ENCODE measurements around the gene RABGAP1L.
"Not testable (repeated sequence)": the region's sequence is repeated elsewhere in the genome, so short reads cannot be mapped to it uniquely, and the experiment has no call there.

RABGAP1L gene

GRCh38 chr1:174118751-174119150 is 40.6 kb upstream of the RABGAP1L start:
- ChIA-PET CTCF (no interaction called here), POLR2A (no interaction called here)
- Histone ChIP-seq H3K4me1 (ENCODE audit: control extremely low read depth in 1 of 4, control insufficient read depth in 4 of 4, insufficient read depth in 4 of 4, low read length in 3 of 4) (no peaks in the 10 kb centered on the region), H3K4me3 (ENCODE audit: control insufficient read depth in 1 of 7, extremely low read depth in 1 of 7, insufficient read depth in 4 of 7, low read depth in 2 of 7, low read length in 6 of 7) (no peak overlapping the region), H3K36me3 (ENCODE audit: control insufficient read depth in 4 of 4, insufficient read depth in 4 of 4, low read length in 3 of 4) (no peaks in the 10 kb centered on the region), H3K27ac (ENCODE audit: insufficient read depth in 1 of 2, low read depth in 1 of 2, low read length in 2 of 2, poor library complexity in 1 of 2, severe bottlenecking in 2 of 2) (no peak overlapping the region), H3K27me3 (replicated peaks in 2 of 5; ENCODE audit: control insufficient read depth in 4 of 5, insufficient read depth in 5 of 5, low read length in 4 of 5) (no peaks in the 10 kb centered on the region), H3K9me3 (ENCODE audit: control extremely low read depth in 1 of 5, control insufficient read depth in 4 of 5, insufficient read depth in 2 of 5, low read depth in 1 of 5, low read length in 4 of 5) (peaks cover 0 to 2% (median 0%) of the 10 kb centered on the region in 5 experiments)
- no peak for DNase-seq

- 100% methylated on average over 1 of the region's 1 CpG for WGBS (ENCODE audit: insufficient coverage)
- H3K27ac ChIP-seq (ENCODE audit: insufficient read depth in 1 of 2, low read depth in 1 of 2, low read length in 2 of 2, poor library complexity in 1 of 2, severe bottlenecking in 2 of 2); CTCF ChIA-PET: not testable (repeated sequence)
Measured at GRCh38 chr1:174122318-174122717, 37.0 kb upstream of the RABGAP1L start.

GRCh38 chr1:174123843-174124242 is 35.5 kb upstream of the RABGAP1L start:
- Histone ChIP-seq H3K27me3 (replicated peaks in 2 of 5; ENCODE audit: control insufficient read depth in 4 of 5, insufficient read depth in 5 of 5, low read length in 4 of 5) (no peaks in the 10 kb centered on the region), H3K4me1 (ENCODE audit: control extremely low read depth in 1 of 4, control insufficient read depth in 4 of 4, insufficient read depth in 4 of 4, low read length in 3 of 4) (no peaks in the 10 kb centered on the region), H3K4me3 (ENCODE audit: control insufficient read depth in 1 of 7, extremely low read depth in 1 of 7, insufficient read depth in 4 of 7, low read depth in 2 of 7, low read length in 6 of 7) (no peak overlapping the region), H3K9me3 (ENCODE audit: control extremely low read depth in 1 of 5, control insufficient read depth in 4 of 5, insufficient read depth in 2 of 5, low read depth in 1 of 5, low read length in 4 of 5) (peaks cover 1 to 10% (median 2%) of the 10 kb centered on the region in 5 experiments), H3K27ac (ENCODE audit: insufficient read depth in 1 of 2, low read depth in 1 of 2, low read length in 2 of 2, poor library complexity in 1 of 2, severe bottlenecking in 2 of 2) (no peak overlapping the region), H3K36me3 (ENCODE audit: control insufficient read depth in 4 of 4, insufficient read depth in 4 of 4, low read length in 3 of 4) (no peaks in the 10 kb centered on the region)
- POLR2A ChIA-PET = no interaction called here
- no peak for DNase-seq
- CTCF ChIA-PET = no interaction called here

More at GRCh38 chr1:174122318-174122717, 37.0 kb upstream of the RABGAP1L start:
- peaks cover 1 to 10% (median 2%) of the 10 kb centered on the region in 5 experiments for H3K9me3 ChIP-seq (ENCODE audit: control extremely low read depth in 1 of 5, control insufficient read depth in 4 of 5, insufficient read depth in 2 of 5, low read depth in 1 of 5, low read length in 4 of 5)
- POLR2A ChIA-PET; DNase-seq; H3K27me3 ChIP-seq (replicated peaks in 2 of 5; ENCODE audit: control insufficient read depth in 4 of 5, insufficient read depth in 5 of 5, low read length in 4 of 5); H3K36me3 ChIP-seq (ENCODE audit: control insufficient read depth in 4 of 4, insufficient read depth in 4 of 4, low read length in 3 of 4); H3K4me3 ChIP-seq (ENCODE audit: control insufficient read depth in 1 of 7, extremely low read depth in 1 of 7, insufficient read depth in 4 of 7, low read depth in 2 of 7, low read length in 6 of 7); H3K4me1 ChIP-seq (ENCODE audit: control extremely low read depth in 1 of 4, control insufficient read depth in 4 of 4, insufficient read depth in 4 of 4, low read length in 3 of 4): not testable (repeated sequence)

- H3K4me3 ChIP-seq (ENCODE audit: control insufficient read depth in 1 of 7, extremely low read depth in 1 of 7, insufficient read depth in 4 of 7, low read depth in 2 of 7, low read length in 6 of 7); H3K4me1 ChIP-seq (ENCODE audit: control extremely low read depth in 1 of 4, control insufficient read depth in 4 of 4, insufficient read depth in 4 of 4, low read length in 3 of 4); H3K36me3 ChIP-seq (ENCODE audit: control insufficient read depth in 4 of 4, insufficient read depth in 4 of 4, low read length in 3 of 4); POLR2A ChIA-PET; H3K27ac ChIP-seq (ENCODE audit: insufficient read depth in 1 of 2, low read depth in 1 of 2, low read length in 2 of 2, poor library complexity in 1 of 2, severe bottlenecking in 2 of 2); CTCF ChIA-PET; H3K27me3 ChIP-seq (replicated peaks in 2 of 5; ENCODE audit: control insufficient read depth in 4 of 5, insufficient read depth in 5 of 5, low read length in 4 of 5); DNase-seq: not testable (repeated sequence)
- H3K9me3 ChIP-seq (ENCODE audit: control extremely low read depth in 1 of 5, control insufficient read depth in 4 of 5, insufficient read depth in 2 of 5, low read depth in 1 of 5, low read length in 4 of 5) = peaks cover 1 to 12% (median 8%) of the 10 kb centered on the region in 5 experiments
- WGBS (ENCODE audit: insufficient coverage) = no CpG with 5 or more reads among the region's 1 CpG
Measured at GRCh38 chr1:174127176-174127575, 32.1 kb upstream of the RABGAP1L start.

GRCh38 chr1:174131032-174131638 is 28.2 kb upstream of the RABGAP1L start:
- WGBS (ENCODE audit: insufficient coverage) = 97% methylated on average over 4 of the region's 6 CpGs
- DNase-seq = no peak
- no peaks in the 10 kb centered on the region for H3K27me3 ChIP-seq (replicated peaks in 2 of 5; ENCODE audit: control insufficient read depth in 4 of 5, insufficient read depth in 5 of 5, low read length in 4 of 5)
- peaks cover 0 to 14% (median 6%) of the 10 kb centered on the region in 5 experiments for H3K9me3 ChIP-seq (ENCODE audit: control extremely low read depth in 1 of 5, control insufficient read depth in 4 of 5, insufficient read depth in 2 of 5, low read depth in 1 of 5, low read length in 4 of 5)
- no peak overlapping the region for H3K27ac ChIP-seq (ENCODE audit: insufficient read depth in 1 of 2, low read depth in 1 of 2, low read length in 2 of 2, poor library complexity in 1 of 2, severe bottlenecking in 2 of 2)
- no peak overlapping the region for H3K4me3 ChIP-seq (ENCODE audit: control insufficient read depth in 1 of 7, extremely low read depth in 1 of 7, insufficient read depth in 4 of 7, low read depth in 2 of 7, low read length in 6 of 7)
- CTCF ChIA-PET = no interaction called here
- POLR2A ChIA-PET = no interaction called here
- H3K4me1 ChIP-seq (ENCODE audit: control extremely low read depth in 1 of 4, control insufficient read depth in 4 of 4, insufficient read depth in 4 of 4, low read length in 3 of 4) = no peaks in the 10 kb centered on the region
- H3K36me3 ChIP-seq (ENCODE audit: control insufficient read depth in 4 of 4, insufficient read depth in 4 of 4, low read length in 3 of 4) = no peaks in the 10 kb centered on the region

- Histone ChIP-seq H3K27me3 (replicated peaks in 2 of 5; ENCODE audit: control insufficient read depth in 4 of 5, insufficient read depth in 5 of 5, low read length in 4 of 5) (no peaks in the 10 kb centered on the region), H3K9me3 (ENCODE audit: control extremely low read depth in 1 of 5, control insufficient read depth in 4 of 5, insufficient read depth in 2 of 5, low read depth in 1 of 5, low read length in 4 of 5) (peaks cover 0 to 14% (median 6%) of the 10 kb centered on the region in 5 experiments), H3K4me3 (ENCODE audit: control insufficient read depth in 1 of 7, extremely low read depth in 1 of 7, insufficient read depth in 4 of 7, low read depth in 2 of 7, low read length in 6 of 7) (no peak overlapping the region), H3K4me1 (ENCODE audit: control extremely low read depth in 1 of 4, control insufficient read depth in 4 of 4, insufficient read depth in 4 of 4, low read length in 3 of 4) (no peaks in the 10 kb centered on the region), H3K36me3 (ENCODE audit: control insufficient read depth in 4 of 4, insufficient read depth in 4 of 4, low read length in 3 of 4) (no peaks in the 10 kb centered on the region), H3K27ac (ENCODE audit: insufficient read depth in 1 of 2, low read depth in 1 of 2, low read length in 2 of 2, poor library complexity in 1 of 2, severe bottlenecking in 2 of 2) (no peak overlapping the region)
- POLR2A ChIA-PET = no interaction called here
- WGBS (ENCODE audit: insufficient coverage) = 84% methylated on average over 2 of the region's 3 CpGs
- DNase-seq = no peak
- CTCF ChIA-PET = no interaction called here
Measured at GRCh38 chr1:174134003-174134659, 25.2 kb upstream of the RABGAP1L start.

GRCh38 chr1:174135211-174135610 is 24.1 kb upstream of the RABGAP1L start:
- ChIA-PET POLR2A (no interaction called here), CTCF (no interaction called here)
- Histone ChIP-seq H3K27ac (ENCODE audit: insufficient read depth in 1 of 2, low read depth in 1 of 2, low read length in 2 of 2, poor library complexity in 1 of 2, severe bottlenecking in 2 of 2) (no peak overlapping the region), H3K9me3 (ENCODE audit: control extremely low read depth in 1 of 5, control insufficient read depth in 4 of 5, insufficient read depth in 2 of 5, low read depth in 1 of 5, low read length in 4 of 5) (peaks cover 0 to 11% (median 6%) of the 10 kb centered on the region in 5 experiments), H3K4me1 (ENCODE audit: control extremely low read depth in 1 of 4, control insufficient read depth in 4 of 4, insufficient read depth in 4 of 4, low read length in 3 of 4) (no peaks in the 10 kb centered on the region), H3K27me3 (replicated peaks in 2 of 5; ENCODE audit: control insufficient read depth in 4 of 5, insufficient read depth in 5 of 5, low read length in 4 of 5) (no peaks in the 10 kb centered on the region), H3K36me3 (ENCODE audit: control insufficient read depth in 4 of 4, insufficient read depth in 4 of 4, low read length in 3 of 4) (no peaks in the 10 kb centered on the region), H3K4me3 (ENCODE audit: control insufficient read depth in 1 of 7, extremely low read depth in 1 of 7, insufficient read depth in 4 of 7, low read depth in 2 of 7, low read length in 6 of 7) (no peak overlapping the region)
- DNase-seq = no peak
- 100% methylated on average over 1 of the region's 2 CpGs for WGBS (ENCODE audit: insufficient coverage)
